NCI-H2196 treated with DMSO at 0.1 percent for 48 hours (cell line): ENCODE measurements around the gene MBNL2.

Experiments used
- DNase-seq: peaks from one replicate; lab custom pipeline; 2025; ENCODE audit not compliant: unreplicated experiment; lab: John Stamatoyannopoulos, UW

Gene MBNL2

DNA sequence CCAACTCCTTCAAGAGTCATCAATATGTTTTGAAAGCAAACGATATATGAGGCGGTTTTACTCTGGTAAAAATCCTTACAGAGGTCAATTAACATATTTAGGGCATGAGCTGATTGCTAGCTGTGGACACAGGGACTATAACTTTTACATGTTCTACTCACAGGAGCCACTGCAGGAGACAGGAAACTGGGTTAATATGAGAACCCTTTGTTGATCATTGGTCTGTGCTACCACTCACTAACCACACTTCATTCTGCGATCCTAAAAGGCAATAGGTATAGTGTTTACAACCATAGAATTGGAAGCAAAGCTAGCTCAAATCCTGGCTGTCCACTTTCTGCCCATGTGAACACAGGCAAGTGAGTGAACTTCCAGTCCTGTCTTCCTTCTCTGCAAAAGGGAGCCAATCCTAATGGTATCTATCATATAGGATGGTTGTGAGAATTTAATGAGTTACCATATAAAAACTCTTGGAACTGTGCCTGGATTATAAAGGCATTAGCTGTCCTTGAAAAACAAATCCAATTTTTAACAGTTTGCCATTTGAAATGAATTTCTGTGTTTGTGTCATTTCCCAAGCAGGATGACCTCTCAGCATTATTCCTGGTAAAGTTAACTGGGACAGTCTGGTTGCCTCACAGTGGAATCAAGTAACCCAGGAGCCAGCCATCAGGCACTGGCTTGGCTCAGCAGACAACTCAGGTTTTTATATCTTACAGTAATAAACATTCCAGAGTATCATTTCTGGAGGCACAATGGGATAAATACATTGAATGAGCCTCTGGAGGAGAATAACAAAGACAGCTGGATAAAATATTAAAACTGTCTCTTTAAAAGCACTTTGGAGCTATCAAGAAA is 182.0 kb downstream of the MBNL2 start:
- no peak for DNase-seq

DNA sequence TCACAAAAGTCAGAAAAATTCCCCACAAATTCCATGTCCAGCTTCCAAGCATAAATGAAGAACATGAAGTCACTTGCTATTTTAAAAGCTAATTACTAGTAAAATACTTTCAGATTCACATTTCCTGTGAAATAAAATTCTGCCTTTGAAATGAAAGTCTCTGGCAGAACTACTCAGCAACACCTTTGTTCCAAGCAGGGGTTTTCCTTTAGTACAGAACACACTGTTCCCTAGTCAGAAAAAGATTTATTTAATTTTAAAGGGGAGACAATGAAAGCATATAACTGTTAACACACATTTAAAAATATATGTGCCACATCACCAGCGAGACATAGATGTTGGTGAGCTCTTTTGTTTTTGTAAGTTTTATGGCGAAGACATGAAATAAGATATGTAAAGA is 185.4 kb downstream of the MBNL2 start:
- DNase-seq, result no peak

DNA sequence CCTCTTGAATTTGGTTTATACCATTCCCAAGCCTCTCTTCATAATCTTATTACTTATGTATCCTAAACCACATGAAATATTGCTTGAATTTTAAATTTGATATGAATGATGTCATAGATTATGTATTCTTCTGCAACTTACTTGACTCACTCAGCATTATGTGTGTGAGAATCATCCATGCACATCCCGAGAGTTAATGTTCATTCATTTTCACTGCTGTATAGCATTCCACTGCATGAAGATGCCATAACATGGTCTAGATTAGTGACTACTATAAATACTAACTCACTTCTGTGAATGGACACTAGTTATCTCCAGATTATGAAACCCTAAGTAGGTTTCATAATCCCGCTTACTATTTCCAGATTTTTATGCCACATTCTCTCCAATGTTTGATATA is 186.8 kb downstream of the MBNL2 start:
- DNase-seq, result no peak

DNA sequence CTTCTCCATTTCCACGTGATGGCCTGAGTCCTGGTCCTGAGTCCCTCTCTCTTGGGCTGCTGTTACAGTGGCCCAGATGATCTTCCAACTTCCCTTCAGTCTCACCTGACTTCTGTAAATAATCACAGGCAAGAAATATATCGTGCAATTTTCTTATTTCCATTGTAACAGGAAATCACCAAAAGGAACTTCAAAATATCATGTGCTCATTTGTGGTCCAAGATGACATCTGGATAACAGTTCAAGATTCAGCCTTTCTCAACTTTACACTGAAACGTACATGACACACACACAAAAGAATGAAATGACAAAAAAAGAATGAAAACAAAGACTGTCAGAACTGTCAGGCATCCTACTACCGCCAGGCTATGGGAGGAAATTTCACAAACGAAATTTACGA is 189.9 kb downstream of the MBNL2 start:
- no peak for DNase-seq

DNA sequence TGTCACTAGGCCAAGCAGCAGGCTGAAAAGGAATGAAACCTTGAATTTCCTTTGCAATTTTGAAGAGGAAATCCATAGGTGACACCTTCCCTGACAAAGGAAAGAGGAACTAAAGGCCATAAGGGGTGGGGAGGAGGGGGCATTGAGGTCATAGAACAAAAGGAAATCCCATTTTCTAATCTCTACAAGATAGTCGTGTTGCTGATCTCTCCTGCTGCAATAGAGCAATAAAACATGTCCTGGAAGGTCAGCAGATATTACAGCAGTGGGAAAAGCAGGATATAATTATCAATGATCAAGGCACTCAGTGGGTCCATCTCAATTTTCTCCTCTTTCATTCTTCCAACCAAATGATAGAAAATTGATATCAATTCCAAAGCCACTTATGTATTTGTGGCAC is 191.6 kb downstream of the MBNL2 start:
- no peak for DNase-seq

DNA sequence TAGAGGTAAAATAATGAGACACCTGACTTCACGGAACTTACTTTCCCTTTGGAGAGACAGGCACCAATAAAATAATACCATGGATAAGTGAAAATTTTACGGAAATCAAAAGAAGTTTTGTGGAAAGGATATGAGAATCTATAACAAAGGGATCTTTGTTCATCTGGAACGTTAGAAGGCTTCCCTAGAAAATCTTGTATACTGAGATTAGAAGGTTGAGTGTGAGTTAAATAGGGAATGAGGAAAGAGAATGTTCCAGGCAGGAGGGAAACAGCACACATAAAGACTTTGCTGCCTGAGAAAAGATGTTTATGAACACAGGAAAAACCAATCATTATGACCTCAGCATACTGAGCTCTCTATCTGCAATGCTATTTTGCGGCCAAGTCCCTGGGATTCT is 192.3 kb downstream of the MBNL2 start:
- DNase-seq, result no peak

DNA sequence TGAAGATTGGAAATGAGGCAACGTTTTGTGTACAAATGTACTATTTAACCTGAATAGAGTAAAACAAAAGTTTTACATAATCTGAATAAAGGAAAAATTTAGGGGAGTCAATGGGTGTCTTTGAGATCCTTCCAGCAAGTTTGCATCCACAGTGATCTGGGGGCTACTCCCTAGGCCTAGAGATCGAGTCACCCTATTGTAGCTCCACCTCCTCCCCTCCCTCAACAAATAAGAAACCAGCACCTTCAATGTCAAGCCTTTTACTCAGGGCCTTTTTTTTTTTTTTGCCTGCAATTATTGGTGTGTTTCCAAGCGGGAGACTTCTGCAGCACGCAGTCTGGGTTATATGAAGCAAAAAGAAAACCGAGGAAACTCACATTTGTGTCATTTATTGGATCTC is 195.6 kb downstream of the MBNL2 start:
- no peak for DNase-seq

DNA sequence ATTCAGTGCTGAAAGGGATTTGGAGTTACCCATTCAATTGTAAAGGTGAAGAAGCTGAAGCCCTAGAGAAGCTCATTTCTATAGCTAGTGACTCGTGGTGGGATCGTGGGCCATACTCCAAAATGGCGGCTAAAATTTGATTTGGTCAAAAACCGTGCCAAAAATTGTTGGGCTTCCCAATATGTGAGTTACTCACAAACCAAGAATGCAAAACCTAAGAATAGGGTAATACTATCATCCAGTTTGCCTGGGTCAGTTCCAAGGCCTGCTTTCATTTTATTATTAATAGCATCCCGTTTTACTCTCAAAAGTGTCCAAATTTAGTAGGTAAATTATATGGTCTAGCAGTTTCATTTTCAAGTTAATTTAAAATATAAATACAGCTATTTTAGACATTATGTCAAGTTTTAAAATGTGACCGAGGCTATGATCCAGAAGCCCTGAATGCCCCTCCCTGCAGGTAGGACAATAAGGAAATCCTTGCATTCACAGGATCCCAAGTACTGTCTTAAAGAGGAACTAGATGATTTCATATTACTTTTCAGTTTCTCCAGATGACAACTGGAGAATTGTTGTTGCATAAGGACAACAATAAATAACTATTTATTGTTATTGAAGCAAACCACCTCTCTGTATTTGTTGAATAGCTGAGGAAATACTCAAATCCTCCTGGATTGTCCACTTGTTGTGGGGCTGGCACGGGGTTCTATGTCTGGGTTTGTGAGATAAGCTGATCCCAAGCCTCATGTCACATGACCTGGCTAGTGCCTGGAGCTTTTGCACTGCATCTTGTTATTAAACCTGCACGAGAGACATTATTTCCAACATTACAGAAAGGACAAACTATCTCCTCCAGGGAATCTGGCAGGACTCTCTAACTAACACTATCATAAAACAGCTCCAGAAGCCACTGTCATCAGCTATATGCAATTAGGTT is 200.3 kb downstream of the MBNL2 start:
- DNase-seq, result no peak

DNA sequence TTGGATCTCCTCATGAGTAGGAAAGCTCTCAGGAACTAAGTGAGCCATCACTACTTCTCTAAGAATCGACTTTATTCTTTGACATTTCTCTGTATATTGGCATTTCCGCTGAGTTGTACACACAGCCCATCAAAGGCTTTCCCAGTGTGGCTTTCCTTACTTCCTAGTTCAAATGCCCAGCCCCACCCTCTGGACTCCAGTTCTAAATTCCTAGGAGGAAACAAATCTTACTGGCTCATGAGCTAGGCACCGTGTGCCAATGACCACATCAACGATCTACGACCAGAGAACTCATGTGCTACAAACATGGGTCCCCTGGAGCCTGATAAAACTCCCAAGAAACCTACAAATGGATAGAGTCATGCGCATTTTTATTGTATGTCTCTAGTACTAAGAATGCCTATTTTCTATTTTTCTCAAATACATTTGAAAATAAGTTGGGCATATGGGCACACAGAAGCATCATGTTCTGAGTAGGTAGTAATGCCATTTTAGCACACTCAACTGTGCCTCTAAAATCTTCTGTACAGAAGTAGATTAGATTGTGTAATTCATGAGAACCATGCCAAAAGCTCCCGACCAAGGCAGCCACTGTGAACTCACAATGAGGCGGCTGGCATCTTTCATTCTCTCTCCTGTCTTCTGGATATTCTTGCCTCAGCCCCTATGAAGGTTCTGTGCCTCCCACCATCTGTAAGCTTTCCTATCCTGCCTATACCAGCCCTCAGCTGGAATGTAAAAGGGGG is 201.3 kb downstream of the MBNL2 start:
- no peak for DNase-seq

DNA sequence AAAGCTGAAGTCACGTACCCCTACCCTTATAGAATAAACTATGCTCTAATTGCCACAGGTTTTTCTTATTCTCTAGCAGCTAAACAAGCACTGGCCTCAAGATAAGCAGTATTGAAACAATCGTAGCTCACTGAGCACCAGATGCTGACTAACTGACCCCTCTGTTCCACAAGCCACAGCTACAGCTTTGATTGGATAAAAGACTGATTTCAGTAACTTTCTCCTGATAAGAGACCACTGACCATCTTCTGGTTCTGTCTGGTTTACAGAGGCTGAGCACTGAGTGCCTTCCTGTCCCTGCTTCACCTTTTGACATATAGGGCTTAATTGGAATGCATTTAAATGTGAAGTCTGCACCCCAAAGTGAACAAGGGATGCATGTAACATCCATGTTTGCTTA is 203.5 kb downstream of the MBNL2 start:
- no peak for DNase-seq

DNA sequence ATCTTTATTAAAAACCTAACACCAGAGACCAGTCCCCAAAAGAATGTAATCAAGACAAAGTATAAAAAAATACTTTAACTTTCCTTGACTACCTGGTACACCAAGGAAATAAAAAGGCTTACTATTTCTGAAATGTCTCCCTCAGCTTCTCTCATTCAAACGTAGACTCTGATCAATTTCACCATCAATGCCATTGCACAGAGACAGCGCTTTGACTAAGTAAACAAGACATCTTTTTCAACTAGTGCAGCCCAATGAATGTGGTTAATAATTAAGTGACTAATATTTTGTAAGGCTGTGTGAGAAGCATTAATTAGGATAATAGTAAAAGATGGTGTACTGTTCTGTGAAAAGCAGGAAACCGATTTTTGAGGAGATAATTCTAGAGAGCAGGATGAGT is 204.6 kb downstream of the MBNL2 start:
- no peak for DNase-seq

DNA sequence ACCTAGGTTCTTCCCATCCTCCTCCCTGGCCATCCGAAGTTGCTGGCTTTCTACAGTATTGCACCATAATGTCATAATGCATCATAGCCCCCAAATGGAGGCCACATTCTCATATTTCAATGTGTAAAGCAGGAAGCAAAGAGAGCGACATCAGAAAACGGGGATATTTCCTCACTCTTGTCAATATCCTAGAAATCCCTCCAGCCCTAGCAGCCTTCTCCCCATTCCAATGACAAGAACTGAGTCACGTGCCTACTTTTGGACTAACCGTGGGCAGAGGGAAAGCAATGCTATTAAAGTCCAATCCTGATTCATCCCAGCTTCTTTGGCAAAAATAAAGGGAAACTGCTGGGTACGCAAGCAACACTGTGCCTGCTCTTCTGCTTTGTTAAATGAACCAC is 207.5 kb downstream of the MBNL2 start:
- DNase-seq, result no peak

DNA sequence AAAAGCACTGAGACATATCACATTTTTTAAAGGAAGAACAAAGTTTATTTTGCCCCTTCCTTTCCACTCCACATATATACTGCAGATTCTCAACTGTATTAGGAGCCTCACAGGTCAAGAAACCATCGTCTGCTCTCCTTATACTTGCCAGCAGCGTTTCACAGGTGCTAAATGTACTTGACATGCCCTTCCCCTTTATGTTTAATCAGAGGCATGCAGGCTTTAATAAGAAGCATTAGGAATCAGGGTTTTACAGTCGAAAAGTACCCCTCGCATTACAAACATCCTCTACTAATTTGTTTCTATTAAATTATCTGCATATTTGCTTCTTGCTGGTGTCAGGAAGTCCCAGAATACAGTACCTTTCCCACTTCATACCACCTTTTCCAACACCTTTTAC is 208.2 kb downstream of the MBNL2 start:
- no peak for DNase-seq

DNA sequence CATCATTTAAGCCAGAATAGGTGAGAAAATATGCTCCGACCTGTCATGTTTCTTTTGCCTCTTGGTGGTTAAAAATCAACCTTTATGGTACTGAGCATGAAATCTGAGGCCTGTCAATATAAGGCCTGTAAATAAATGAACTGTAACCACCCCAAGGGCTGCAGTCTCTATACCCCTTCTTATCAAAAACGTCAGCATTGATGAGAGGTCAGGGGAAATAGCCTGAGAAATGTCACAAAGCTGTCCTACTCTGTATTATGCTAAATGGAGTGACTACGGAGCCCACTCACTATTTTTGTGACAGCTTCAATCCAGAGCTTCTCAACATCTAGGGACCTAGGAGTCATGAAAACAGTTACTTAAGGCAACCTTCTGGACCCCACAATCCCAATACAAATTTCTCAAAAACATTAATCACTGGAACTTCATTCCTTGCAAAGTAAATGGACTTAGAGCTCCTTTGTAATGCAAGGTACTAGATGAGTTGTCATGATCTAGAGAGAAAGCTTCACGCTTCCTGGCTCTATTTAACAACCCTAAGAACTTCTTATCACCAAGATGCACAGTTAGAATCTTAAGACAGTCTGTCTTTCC is 209.1 kb downstream of the MBNL2 start:
- no peak for DNase-seq

DNA sequence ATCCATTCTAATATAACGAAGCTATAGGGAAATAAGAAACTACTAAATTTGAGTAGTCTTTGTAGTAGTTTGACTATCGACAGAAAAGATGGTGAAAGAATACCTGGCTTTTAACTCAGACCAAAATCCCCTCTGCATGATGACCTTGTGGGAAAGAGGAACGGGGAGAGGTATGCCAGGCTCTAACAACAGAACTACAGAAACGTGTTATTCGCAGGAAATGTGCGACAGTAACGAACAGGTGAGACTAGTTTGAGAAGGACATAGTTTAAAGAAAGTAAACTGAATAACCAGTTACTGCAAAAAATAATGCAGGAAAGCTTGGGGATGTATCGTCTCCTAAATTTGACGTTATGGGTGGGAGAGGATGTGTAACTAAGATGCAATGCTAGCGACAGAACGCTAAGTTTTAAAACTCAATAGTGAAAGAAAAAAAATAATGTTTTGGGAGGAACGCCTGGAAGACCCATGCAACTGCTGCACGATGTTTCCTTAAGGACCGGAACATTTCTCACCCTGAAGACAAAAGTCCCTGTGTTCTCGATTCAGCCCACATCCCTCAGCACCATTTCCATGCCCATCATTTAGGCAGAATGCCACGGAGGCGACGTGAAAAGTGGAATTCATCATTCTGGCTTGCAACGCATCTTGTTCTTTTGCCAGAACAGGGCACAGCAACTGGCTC is 210.2 kb downstream of the MBNL2 start:
- no peak for DNase-seq

DNA sequence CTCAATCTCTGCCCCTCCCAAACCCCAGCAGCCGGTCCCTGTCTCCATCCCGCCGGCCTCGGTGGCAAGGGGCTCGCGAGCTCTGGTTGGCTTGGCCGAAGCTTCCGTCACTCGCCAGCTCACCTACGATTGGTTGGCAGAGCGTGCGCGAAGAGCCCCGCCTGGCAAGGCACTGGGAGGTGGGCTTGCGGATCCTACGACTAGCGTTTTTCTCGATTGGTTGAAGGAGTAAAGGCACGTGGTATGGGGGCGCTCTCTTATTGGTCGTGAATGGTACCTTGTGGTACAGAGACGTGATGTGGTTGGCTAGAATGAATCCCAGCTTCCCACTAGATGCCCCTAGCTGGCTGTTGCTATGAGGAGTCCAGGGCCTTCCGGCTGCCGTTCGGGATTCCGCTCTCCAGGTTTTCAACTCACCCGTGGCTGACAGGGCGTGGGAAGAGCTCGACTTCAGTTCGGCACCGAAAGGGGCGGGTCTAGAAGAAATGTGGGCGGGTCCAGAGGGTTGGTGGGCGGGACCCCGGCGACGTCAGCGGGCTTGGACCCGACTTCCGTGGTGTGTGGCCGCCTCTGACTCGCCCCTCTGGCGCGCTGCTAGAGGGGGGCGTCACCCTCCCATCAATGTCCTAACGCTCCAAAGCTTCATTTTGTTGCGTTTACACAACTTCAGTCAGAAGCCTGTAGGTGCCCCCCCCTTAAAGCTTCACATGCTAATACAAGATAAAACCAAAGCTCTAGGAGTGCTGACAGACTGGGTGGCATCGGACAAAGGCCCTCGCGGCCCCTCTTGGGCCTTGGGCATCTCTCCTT is 211.0 kb downstream of the MBNL2 start:
- DNase-seq, result peak; percentile 95

DNA sequence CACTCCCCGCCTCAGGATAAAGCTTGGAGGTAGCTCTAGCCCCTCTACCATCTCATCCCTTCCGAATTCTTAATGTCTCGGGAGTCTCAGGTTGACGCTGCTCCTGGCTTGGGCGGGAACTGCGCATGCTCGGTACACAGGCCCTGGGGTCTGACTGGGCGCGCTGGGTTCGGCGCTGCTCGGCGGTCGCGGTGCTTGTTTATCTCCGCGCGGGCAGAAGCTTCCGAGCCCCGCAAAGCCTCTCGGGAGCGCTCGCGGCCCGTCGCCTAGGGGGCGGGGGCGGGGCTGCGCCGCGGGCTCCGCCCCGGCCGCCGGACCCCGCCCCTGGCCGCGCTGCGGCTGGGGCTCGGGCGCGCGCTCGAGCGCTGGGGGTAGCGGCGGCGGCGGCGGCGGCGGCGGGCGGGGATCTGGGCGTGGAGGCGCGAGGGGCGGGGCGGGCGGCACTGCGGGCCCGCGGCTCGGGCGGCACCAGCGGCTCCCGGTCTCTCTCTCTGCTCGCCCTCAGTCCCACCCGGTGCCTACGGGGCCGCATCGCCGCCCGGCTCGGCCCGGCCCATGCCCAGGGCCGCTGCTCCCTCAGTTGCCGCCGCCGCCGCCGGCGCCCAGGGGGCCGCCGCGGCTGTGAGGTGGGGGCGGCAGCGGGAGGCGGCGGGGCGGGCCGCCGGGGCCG is 211.7 kb downstream of the MBNL2 start, which contains the start of gene RAP2A:
RAP2A (plus strand) TSS at position 443 of the 670 bp plus-strand sequence. CDS start 302 bp downstream, outside the sequence.
- peak; percentile 51 for DNase-seq

DNA sequence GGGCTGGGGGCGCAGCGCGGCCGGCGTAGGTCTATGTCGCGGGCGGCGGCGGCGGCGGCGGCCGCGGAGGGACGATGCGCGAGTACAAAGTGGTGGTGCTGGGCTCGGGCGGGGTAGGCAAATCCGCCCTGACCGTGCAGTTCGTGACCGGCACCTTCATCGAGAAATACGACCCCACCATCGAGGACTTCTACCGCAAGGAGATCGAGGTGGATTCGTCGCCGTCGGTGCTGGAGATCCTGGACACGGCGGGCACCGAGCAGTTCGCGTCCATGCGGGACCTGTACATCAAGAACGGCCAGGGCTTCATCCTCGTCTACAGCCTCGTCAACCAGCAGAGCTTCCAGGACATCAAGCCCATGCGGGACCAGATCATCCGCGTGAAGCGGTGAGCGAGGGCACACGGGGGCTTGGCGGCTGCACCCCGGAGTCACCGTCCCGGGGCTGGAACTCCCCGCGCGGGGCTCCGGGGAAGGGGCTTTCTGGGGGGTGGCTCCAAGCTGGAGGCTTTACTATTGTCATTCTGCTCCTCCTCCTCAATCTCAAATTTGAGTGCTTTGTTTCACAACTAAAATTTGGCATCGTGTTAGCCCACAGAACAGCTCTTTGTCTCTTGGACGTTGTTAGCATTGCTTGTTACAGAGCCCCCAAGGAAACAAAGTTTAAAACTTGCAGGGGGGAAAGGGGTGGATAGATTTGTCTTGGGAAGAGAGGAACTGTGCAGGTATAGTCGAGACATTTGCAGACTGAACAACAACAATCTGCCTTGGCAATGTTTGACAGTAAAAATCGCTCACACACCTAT is 212.5 kb downstream of the MBNL2 start:
- no peak for DNase-seq
